HG03039 (cell line): ENCODE data around the gene PPARD.

Experiments used
- ATAC-seq: cut with Tn5 transposase; IDR thresholded peaks from one replicate; pipeline ENCODE4 v1.9.1; 2021; ENCODE audit warnings: mild to moderate bottlenecking, moderate library complexity; ENCODE audit not compliant: unreplicated experiment

Gene PPARD

DNA sequence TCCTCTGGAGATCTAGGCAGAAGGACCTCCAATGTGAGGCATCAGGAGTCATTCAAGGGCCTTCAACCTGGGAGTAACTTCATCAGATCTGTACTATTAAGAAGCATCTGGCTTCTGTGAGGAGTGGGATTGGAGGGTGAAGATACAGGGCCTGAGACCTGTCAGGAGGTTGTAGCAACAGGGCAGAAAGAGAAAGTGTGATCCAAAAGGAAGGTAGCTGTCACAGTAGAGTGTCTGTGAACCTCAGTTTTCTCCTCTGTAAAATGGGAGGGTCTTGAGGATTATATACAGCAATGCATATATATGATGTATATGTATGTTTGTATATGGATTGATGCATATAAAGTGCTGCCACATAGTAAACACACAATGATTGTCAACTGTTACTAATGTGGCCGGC, 123.3 kb downstream of the PPARD start:
- ATAC-seq: no peak

DNA sequence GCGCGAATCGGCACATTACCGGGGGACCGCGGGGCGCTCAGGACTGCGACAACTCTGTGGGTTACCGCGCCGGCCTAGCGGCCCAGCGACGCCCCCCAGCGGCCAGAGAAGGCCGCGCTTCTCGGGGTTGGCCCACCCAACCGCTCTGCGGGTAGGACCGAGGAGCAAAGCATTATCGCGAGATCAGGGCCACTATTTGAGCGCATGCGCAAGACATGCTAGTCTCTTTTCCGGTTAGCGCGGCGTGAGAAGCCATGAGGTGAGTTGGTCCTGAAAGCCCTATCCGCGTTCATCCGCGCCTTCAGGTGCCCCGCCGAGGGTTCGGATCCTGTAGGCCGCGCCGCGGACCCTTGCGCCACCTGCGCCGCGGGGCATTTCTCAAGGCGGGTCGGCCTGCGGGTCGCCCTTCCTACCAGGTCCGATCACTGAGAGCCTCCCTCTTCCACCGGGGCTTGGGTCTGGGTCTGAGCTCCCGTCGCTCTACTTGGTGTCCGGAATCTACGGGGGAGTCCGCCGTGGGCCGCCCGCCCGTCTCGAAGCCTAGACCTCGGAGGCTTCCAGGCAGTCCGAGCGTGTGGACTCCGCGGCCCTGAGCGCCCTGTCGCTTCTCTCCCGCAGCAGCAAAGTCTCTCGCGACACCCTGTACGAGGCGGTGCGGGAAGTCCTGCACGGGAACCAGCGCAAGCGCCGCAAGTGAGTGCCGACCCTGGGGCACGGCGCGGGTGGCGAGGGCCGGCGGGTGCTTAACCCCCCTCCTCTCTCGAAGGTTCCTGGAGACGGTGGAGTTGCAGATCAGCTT, 126.0 kb downstream of the PPARD start, which contains the start of gene RPL10A:
RPL10A (plus strand) TSS at position 221 of the 799 bp plus-strand sequence; CDS start at position 255, 34 bp downstream.
- peak; percentile 65 for ATAC-seq

DNA sequence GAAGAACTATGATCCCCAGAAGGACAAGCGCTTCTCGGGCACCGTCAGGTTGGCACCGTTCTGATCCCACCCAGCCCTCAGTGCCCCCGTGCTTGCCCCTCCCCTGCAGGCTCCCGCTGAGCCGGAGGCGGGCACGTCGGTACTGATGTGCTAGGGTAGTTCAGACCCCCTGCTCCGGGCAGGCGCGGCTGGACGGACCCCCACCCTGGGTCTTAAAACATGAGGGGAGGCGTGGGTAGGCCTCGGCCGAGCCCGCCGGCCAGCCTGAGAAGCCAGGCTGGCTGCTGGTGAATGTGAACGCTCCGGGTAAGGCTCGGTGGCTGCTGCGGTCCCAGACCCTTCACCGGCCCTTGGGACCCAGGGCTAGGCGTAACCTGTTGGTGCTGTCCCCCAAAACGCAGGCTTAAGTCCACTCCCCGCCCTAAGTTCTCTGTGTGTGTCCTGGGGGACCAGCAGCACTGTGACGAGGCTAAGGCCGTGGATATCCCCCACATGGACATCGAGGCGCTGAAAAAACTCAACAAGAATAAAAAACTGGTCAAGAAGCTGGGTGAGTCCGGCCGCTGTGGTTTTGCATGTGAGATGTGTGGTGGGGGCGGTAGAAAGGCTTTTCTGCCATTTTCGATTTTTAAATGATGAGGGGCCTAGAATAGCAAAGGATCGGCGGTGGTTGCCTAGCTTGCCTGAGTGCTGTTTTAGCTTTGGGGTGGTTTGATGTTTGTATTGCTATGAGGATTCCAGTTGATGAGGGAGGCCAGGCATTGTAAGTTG, 126.8 kb downstream of the PPARD start:
- ATAC-seq: peak; percentile 2

DNA sequence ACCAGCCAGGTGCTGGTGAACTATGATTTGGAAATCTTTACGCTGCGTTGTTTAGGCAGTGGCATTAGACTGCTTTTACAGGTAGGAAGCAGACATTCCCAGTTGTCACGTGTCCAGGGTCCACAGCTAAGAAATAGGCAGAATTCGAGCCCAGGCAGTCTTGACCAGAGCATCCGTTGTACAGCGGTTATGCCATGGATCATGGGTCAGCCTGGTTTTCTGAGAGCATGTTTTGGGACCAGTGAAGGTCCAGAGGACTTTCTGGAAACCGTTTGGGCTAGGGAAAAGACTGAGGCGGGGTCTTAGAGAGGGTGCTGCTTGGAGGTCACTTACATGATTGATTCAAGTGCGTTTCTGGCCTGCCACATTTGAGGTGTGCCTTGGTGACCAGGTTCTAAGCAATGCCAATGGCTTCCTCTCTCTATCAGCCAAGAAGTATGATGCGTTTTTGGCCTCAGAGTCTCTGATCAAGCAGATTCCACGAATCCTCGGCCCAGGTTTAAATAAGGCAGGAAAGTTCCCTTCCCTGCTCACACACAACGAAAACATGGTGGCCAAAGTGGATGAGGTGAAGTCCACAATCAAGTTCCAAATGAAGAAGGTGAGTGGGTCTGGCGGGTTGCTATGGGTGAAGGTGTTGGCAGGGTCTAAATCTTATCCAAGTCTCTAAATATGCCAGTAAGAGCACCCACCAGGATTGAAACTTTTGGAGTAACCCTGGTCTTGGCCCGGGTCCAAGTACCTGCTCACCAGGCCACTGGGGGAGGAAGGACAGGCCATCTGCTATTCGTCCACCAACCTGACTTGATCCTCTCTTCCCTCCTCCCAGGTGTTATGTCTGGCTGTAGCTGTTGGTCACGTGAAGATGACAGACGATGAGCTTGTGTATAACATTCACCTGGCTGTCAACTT, 127.6 kb downstream of the PPARD start:
- ATAC-seq: no peak

DNA sequence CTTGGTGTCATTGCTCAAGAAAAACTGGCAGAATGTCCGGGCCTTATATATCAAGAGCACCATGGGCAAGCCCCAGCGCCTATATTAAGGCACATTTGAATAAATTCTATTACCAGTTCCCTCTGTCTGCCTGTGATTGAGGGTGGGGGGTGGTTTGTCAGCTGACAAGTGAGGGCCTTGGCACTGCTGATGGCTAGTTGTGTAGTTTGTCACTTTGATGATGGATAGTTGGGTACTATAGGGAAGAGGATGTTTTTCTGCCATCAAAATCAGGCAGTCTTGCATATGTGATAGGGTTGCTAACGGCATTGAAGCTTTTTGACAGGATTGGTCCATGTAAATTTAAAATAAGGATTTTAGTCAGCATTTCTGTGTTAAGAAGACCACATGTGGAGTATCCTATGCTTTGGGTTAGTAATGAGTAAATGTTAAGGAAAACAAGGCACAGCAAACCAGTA, 128.3 kb downstream of the PPARD start:
- ATAC-seq: no peak

DNA sequence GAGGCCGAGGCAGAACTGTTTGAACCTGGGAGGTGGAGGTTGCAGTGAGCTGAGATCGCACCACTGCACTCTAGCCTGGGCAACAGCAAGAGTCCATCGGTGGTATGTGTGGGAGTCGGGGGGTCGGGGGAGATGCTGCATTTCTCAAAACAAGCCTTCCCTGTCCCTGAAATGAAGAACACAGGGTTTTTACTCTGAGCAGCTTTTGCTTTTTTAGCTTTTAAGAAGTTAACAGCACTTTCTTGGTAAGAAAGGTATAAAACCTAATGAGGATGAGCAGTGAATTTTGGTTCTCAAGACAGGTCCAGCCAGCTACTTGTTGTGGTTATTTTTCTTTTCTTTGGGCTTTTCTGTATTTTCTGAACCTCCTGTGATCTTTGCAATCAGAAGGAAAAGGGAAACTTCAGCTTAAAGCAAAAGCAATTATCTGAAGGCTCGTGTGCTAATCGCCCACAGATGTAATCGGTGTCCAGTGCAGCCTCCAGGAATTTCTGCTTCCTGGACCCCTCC, 129.5 kb downstream of the PPARD start:
- no peak for ATAC-seq

DNA sequence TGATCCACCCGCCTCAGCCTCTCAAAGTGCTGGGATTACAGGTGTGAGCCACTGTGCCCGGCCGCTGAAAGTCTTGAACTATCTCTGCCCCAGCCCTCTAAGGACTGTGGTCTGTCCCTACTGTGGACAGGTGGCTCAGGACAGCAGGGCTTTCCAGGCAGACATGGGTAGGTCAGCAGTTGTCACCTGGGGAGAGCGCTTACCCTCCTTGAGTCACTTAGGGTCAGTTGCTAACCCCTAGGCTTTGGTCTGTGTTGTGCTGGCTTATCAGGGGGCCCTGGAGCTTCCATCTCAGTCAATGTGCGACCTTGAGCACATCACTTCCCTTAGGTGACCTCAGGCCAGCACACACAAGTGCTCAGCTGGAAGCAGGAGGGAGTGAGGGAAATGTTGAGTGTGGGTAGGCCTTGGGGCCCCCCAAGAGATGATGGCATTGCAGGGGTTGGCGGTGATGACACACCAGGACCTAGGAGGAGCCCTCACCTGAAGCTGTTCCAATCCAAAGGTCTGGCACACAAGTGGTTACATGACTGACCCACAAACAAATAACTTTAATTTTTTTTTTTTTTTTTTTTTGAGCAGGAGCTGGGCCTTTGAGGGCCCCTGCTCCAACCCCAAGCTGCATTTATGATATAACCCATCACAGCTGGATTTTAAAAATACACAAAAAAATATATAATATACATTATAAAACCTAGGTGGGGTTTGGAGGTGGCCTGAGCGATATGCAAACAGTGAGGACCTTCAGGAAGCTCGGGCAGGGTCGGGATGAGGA, 130.9 kb downstream of the PPARD start:
- no peak for ATAC-seq

DNA sequence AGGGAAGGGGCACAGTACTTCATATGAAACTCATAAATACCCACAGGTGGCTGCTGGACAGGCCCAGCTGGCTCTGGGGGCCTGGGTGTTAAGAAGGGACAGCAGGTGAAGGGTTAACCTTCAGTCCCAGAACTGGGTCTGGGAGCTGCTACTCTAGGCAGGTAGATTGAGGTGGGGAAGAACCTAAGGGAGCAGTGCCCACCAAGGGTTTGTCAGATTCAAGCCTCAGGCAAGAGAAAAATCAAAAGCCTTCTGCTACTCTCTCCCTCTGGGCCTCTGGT, 131.4 kb downstream of the PPARD start:
- ATAC-seq: no peak

DNA sequence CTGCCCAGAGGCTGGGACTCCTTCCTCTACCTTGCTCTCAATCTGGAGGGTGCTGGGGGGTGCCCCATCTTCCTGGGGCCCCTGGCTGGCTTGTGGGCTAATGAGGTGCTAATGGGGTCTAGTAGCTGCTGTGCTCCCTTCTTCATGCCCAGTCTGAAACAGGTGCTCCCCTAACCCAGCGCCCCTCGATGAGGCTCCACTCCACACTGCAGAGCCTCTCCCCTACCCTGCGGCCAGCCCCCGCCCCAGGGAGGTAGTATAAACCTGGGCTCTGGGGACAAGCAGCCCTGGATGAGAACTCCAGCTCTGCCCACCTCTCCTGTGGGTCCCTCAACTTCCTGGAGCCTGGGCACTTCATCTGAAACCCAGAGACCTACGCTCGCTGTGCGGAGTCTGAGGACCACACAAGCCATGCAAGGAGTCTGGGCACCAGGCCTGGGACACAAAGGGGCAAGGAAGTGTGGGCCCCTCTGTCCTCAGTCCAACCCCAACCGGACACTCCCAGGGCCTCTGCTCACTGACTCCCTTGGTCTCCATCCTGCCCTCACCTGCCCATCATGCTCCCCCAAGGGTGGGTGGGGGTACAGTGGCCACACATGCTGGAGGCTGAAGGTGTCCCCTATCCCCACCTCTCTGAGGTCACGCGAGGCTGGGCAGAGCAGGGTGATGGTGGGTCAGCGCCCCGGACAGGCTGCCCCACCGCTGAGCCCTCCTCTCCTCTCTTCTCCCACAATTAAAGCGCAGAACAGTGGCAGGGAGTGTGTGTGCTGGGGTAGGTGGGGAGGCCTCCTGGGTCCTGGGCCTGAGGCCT, 132.0 kb downstream of the PPARD start:
- no peak for ATAC-seq

DNA sequence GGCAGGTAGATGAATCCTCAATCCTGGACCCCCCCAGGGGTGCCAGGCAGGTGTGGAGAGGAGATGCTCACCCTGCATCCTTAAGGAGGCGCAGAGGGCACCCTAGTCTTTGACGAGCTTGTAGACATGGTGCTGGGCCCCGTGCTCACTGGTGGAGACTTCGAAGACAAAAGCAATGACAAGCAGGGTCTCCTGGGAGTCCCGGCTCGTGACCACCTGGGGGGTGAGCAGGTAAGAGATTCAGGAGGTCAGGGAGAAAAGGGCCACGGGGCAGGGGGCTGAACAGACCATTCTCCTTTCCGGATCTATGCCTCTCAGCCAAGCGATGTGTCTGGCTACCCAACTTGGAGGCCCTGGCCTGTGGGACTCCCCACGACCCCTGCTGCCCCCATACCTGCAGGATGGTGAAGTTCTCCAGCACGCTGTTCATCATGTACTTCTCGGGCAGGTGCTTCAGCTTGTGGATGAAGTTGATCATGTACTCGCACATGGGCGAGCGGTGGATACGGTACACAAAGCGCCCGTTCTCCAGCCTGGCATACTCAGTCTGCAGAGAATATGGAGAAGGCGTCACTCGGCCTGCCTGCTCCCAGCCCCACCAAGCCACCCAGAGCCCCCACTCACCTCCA, 132.7 kb downstream of the PPARD start:
- no peak for ATAC-seq

DNA sequence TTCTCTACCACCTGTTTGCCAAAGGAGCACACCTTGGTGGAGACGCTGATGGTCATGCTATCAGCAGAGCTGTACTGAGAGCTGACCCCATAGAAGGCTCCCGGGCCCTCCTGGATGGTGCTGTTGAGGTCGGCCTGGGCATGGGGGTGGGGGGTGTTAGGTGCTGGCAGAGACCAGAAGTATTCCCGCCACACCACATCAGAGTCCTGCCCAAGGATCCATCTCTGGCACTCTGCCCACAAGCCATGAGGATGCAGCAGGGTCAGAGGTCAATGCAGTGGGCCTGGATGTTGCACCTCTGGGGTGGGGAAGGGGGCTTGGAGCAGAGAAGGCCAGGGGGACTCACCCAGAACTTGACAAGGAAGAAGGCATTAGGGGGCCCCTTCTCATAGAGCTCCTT, 133.2 kb downstream of the PPARD start:
- ATAC-seq: no peak

DNA sequence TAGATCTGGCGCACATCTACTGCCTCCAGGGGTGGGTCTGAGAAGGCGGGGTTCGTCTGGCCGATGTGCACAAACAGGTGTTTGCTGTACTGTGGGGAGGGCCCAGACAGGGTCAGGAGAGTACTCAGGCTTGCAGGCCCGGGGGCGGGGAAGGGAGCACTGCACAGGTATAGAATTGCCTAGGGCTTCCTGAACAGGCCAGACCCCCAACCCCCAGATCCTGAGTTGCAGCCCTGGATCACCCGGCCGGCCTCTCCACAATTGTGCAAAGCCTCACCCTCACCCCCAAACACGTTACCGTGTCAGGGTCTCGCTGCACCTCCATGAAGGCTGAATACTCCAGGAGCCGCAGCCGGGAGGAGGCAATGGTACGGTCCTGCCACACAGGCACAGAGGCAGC, 133.6 kb downstream of the PPARD start:
- ATAC-seq: no peak

DNA sequence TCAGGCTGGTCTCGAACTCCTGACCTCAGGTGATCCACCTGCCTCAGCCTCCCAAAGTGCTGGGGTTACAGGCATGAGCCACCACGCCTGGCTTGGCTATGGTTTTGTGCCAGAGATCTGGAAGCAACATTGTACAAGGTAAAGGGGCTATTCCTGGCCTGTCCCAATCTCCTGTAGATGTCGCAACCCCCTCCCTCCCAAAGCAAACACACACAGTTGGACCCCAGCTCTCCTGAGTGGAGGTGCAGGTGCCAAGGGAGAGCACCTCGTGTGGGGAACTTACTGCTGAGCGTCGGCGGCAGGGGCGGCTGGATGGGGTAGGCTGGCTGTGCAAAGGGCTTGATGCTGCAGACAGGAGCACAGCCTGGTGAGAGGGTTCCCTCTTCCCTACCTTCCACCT, 134.7 kb downstream of the PPARD start:
- no peak for ATAC-seq
